Neural cell (in vitro differentiated cells): ENCODE measurements around the gene XXYLT1.

Source experiments
- EZH2 ChIP-seq: fragments of 200-600, 300-800 bp; shearing (Covaris generic), sonication (generic); IDR thresholded peaks from 2 replicates; pipeline ENCODE4 v1.6.1; 2014; ENCODE audit warnings: antibody characterized with exemption, low read length, borderline replicate concordance, mild to moderate bottlenecking; ENCODE audit not compliant: insufficient read depth, poor library complexity, severe bottlenecking
- POLR2AphosphoS5 ChIP-seq: IDR thresholded peaks from 2 replicates; pipeline ENCODE4 v1.6.1; 2012
- REST ChIP-seq: IDR thresholded peaks from 2 replicates; pipeline ENCODE4 v1.6.1; 2012; ENCODE audit warnings: borderline replicate concordance
- TAF1 ChIP-seq: IDR thresholded peaks from 2 replicates; pipeline ENCODE4 v1.6.1; 2012; ENCODE audit warnings: low read depth
- TF ChIP-seq, protein P1 (sequence below): fragments of 450-650 bp; IDR thresholded peaks from 2 replicates; pipeline ENCODE4 v1.5.1; 2014; ENCODE audit warnings: antibody characterized with exemption, mild to moderate bottlenecking, moderate library complexity; ENCODE audit not compliant: poor library complexity, severe bottlenecking

GRCh38 chr3:195176776-195177175 is 94.2 kb downstream of the XXYLT1 start:
- TF ChIP-seq, protein P1, sequence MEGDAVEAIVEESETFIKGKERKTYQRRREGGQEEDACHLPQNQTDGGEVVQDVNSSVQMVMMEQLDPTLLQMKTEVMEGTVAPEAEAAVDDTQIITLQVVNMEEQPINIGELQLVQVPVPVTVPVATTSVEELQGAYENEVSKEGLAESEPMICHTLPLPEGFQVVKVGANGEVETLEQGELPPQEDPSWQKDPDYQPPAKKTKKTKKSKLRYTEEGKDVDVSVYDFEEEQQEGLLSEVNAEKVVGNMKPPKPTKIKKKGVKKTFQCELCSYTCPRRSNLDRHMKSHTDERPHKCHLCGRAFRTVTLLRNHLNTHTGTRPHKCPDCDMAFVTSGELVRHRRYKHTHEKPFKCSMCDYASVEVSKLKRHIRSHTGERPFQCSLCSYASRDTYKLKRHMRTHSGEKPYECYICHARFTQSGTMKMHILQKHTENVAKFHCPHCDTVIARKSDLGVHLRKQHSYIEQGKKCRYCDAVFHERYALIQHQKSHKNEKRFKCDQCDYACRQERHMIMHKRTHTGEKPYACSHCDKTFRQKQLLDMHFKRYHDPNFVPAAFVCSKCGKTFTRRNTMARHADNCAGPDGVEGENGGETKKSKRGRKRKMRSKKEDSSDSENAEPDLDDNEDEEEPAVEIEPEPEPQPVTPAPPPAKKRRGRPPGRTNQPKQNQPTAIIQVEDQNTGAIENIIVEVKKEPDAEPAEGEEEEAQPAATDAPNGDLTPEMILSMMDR = no peak
- TF ChIP-seq EZH2 (no peak), POLR2AphosphoS5 (no peak), REST (no peak), TAF1 (no peak)
